ENCODE results near the gene SLC4A11.

Gene SLC4A11

GRCh38 chr20:3229798-3230197 is 9.2 kb downstream of the SLC4A11 start:
- Histone ChIP-seq H3K4me3 (replicated peaks; ENCODE audit: insufficient read depth, low read length) (no peak overlapping the region), H3K27me3 (ENCODE audit: insufficient read depth, poor library complexity, severe bottlenecking) (no peaks in the 10 kb centered on the region), H3K27ac (replicated peaks) (no peak overlapping the region)
- DNase-seq (ENCODE audit: low read depth in 1 of 2, low spot score in 1 of 2), result no peak
- TF ChIP-seq SPI1 (IDR thresholded peaks at IDR 0.05; ENCODE audit: borderline replicate concordance, low read depth), result no peak

- Histone ChIP-seq H3K27ac (replicated peaks) (no peak overlapping the region), H3K27me3 (ENCODE audit: insufficient read depth, poor library complexity, severe bottlenecking) (no peaks in the 10 kb centered on the region), H3K4me3 (replicated peaks; ENCODE audit: insufficient read depth, low read length) (no peak overlapping the region)
- TF ChIP-seq REST (IDR thresholded peaks at IDR 0.05; ENCODE audit: insufficient replicate concordance, low read depth) (no peak), SPI1 (IDR thresholded peaks at IDR 0.05; ENCODE audit: borderline replicate concordance, low read depth) (no peak)
- no peak for DNase-seq (ENCODE audit: low read depth in 1 of 2, low spot score in 1 of 2)
Observed at GRCh38 chr20:3229158-3229557, 9.8 kb downstream of the SLC4A11 start.

GRCh38 chr20:3228750-3229032 is 10.3 kb downstream of the SLC4A11 start:
- TF ChIP-seq SPI1 (IDR thresholded peaks at IDR 0.05; ENCODE audit: borderline replicate concordance, low read depth), result no peak
- TF ChIP-seq POLR2AphosphoS5 (IDR thresholded peaks at IDR 0.05; ENCODE audit: low read depth), result no peak
- no peak for TF ChIP-seq GABPA (IDR thresholded peaks at IDR 0.05; ENCODE audit: low read depth)
- no peak for TF ChIP-seq CTCF (IDR thresholded peaks at IDR 0.05; ENCODE audit: insufficient read depth, low read length)
- no peak for TF ChIP-seq REST (IDR thresholded peaks at IDR 0.05; ENCODE audit: insufficient replicate concordance, low read depth)
- no peak overlapping the region for H3K27ac ChIP-seq (replicated peaks)
- no peak overlapping the region for H3K4me3 ChIP-seq (replicated peaks; ENCODE audit: insufficient read depth, low read length)
- H3K27me3 ChIP-seq (ENCODE audit: insufficient read depth, poor library complexity, severe bottlenecking), result no peaks in the 10 kb centered on the region
- DNase-seq (ENCODE audit: low read depth in 1 of 2, low spot score in 1 of 2), result no peak

- DNase-seq (ENCODE audit: low read depth in 1 of 2, low spot score in 1 of 2), result no peak
- H3K4me3 ChIP-seq (replicated peaks; ENCODE audit: insufficient read depth, low read length), result no peak overlapping the region
- TF ChIP-seq CTCF (IDR thresholded peaks at IDR 0.05; ENCODE audit: insufficient read depth, low read length) (no peak), REST (IDR thresholded peaks at IDR 0.05; ENCODE audit: insufficient replicate concordance, low read depth) (no peak), SPI1 (IDR thresholded peaks at IDR 0.05; ENCODE audit: borderline replicate concordance, low read depth) (no peak), POLR2AphosphoS5 (IDR thresholded peaks at IDR 0.05; ENCODE audit: low read depth) (no peak), GABPA (IDR thresholded peaks at IDR 0.05; ENCODE audit: low read depth) (no peak)
- no peaks in the 10 kb centered on the region for H3K27me3 ChIP-seq (ENCODE audit: insufficient read depth, poor library complexity, severe bottlenecking)
- no peak overlapping the region for H3K27ac ChIP-seq (replicated peaks)
Observed at GRCh38 chr20:3227936-3228749, 10.8 kb downstream of the SLC4A11 start.
